Left ventricle myocardium superior (tissue), 1 donor: ENCODE measurements around the gene AOPEP. TPM values are rescaled to one million over a fixed set of nuclear protein-coding genes. Genes with fewer than 3 reads are reported as not detected.
A peak's percentile ranks its signal among the peaks of the same experiment; 100 is the strongest.
"Not testable (repeated sequence)": the region's sequence is repeated elsewhere in the genome, so short reads cannot be mapped to it uniquely, and the experiment has no call there.

Source experiments
- ATAC-seq: fragments of 200-7000 bp; cut with Tn5 transposase; one replicate; pipeline ENCODE4 v1.9.1; 2020; ENCODE audit warnings: mild to moderate bottlenecking, moderate library complexity
- DNase-seq: peaks from one replicate; pipeline ENCODE4 v3.0.0-alpha.2; 2020
- intact Hi-C: fragments of 100-400 bp; cut with micrococcal nuclease; formaldehyde crosslinking; loops from one replicate; pipeline ENCODE4 v1.11.0; 2022
- total RNA-seq: library from RNA; stranded (reverse); fragmentation: NEBNext Ultra II Directional; extraction: Animal tissue kit (Norgen Biotek cat#: 25700); gene quantifications from one replicate; pipeline ENCODE4 v1.2.1, GENCODE V29; 2021
- donor health status: DM: no; HTN: yes; CAD: no; lungs with severe emphysema.

Gene AOPEP
- total RNA-seq, 1 donor from 2014 or later = 161 TPM

DNA sequence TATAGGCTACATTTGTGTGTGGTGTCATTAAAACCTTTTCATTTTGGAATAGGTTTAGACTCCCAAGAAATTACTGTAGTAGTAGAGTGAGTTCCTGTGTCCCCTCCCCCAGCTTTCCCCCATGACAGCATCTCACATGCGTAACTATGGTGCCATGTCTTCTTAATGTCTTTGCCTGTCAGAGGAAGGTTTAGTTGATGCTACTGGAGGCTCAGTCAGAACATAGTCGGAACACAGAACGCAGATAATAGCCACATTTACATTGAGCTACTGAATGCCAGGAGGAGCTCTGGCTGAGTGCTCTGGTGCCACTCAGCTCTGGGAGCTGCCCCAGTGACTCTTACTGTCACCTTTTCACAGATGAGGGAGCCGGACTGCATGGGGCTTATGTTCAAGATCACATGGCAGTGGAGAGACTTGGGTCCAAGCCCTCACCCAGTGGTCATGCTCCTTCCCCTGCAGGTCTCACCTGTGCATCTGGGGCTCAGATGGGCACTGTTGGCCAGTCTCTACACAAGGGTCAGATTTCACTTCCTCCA is 223.6 kb downstream of the AOPEP start:
- peak; percentile 7 for ATAC-seq
- intact Hi-C loops = loop anchor here (5.0 kb wide), 1 partner anchor 47 kb away; no protein-coding TSS in a partner anchor
- DNase-seq = no peak

DNA sequence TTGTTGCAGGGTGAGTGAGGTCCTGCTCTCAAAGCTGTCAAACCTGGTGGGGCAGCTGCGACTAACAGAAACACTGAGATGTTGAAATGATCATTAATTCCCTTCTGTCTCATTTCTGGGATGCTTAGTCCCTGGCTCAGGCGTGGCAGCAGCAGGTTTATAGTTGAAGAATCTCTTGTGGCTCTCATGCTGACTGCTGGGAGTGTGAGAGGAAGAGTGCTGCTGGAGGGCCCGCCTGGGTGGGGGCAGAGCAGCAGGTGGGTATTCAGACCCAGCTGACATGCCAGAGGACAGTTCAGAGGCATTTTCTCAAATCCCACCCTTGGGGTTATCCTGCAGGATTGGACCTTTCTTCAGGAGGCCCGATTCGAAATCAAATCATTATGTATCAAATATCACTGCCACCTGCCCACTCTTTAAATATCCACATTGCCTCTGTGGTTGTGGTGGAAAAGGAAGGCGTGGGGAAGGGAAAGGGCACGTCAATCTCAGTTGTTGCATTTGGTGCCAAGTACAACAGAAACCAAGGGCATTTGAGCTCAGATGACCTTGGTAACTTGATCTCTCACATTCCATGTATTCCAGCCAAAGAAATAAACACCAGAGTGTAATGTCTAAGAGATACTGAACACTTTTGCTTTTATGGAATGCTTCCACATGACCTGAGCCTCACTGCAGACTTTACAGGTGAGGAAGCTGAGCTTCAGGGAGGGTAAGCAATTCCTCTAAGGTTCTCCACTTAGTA is 224.3 kb downstream of the AOPEP start:
- ATAC-seq (peak; percentile 72), DNase-seq (no peak)
- intact Hi-C loops = loop anchor here (5.0 kb wide), 1 partner anchor 47 kb away; no protein-coding TSS in a partner anchor

DNA sequence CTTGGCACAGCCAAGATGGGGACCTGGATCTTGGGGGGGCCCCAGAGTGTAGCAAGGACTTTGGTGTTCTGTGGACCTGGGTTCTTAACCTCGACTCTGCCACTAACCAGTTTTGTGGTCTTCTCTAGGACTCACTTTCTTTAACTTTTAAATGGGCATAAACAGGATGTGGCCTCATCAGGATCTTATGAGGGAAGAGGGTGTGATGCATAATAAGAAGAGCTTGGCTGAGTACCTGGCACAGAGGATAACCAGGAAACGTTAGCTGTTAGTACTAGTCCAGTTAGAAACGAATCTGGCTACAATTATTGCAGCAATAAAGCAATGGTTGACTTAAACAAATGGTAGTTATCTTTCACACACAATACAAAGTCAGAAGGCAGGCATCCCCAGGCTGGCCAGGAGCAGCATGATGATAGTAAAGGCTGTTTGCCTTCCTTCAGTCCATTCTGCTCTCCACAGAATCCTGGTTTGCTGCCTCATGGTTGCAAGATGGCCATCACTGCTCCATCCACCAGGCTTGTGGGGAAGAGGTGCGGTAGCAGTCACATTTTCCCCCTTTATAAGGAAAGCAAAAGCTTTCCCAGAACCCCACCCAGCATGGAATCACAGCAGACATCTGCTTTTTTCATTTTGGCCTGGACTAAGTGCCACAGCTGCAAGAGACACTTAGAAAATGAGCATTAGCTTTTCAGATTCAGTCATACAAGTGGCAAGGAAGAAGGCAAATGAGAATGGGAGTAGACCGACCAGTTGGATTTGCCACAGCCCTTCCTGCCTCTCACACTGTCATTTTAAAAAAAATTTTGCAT is 225.0 kb downstream of the AOPEP start:
- intact Hi-C loops = loop anchor here (5.0 kb wide), 1 partner anchor 46 kb away; no protein-coding TSS in a partner anchor
- DNase-seq (no peak), ATAC-seq (peak; percentile 15)

DNA sequence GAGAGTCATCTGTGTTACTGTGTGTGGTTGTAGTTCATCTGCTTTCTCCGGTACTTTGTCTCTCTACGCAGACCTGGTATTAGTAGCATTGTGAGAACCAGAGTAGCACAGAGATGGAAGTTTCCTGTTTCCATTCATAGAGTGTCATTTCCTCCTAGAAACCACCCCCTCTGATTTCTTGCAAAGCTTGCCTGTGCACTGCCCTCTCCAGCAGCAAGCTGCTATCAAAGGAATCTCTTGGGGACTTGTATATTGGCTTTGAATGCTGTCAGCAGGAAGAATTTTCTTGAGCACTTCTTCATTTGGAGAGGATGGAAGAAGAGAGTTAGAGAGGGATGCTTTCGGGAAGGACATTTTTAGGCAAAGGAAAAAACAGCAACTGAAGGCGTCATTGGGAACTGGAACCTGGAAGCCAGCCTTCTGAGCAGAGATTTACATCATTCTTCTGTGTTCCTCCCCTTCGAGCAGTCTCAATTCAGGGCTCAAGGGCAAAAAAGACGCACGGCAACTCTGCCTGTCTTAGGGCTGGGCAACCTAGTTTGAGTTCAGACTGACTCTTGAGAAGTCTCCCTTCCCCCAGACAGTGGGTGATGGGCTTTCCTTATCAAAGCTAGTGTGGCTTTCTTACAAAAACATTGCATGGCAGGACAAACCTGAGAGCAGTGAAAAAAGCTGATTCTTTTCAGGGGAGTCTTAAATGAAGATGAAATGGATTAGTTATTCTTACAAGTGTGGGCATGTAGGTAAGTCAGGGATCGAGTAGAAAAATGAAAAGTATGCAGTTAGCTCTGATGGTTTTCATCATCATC is 226.3 kb downstream of the AOPEP start:
- intact Hi-C loops = loop anchor here (5.0 kb wide), 1 partner anchor 45 kb away; no protein-coding TSS in a partner anchor
- ATAC-seq = peak; percentile 44
- no peak for DNase-seq

DNA sequence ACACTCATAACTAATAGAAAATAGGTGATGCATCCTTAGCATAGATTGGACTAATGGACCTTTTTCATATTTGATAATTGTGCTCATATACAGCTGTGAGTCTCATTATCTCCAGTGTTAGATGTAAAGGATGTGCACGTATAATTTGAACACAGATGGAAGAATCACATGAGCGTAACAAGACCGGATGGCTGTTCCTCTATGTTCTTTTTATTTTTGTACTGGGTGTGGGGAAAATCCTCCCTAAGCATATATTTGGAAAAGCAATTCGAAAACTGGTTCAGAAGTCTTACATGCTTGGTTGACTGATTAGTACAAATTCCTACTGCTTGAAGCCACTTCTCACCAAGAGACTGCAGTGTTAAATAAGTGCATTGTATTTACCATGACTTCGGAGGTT is 230.2 kb downstream of the AOPEP start:
- ATAC-seq (no peak), DNase-seq (no peak)
- intact Hi-C loops = no loop called here

DNA sequence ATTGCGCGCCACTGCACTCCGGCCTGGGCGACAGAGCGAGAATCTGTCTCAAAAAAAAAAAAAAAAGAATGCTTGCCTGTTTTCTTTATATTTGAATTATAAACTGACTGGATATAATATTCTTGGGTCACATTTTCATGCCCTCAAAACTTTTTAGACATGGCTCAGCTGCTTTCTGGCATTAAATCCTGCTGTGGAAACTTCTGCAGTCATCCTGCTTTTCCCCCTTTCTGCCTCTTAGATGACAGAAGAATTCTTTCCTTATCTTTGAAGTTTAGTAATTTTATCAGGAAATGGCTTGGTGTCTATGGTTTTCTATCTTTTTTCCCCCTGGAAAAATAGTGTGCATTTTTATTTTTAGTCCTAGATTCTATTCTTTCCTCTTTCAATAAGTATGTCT is 234.5 kb downstream of the AOPEP start:
- DNase-seq (no peak), ATAC-seq (no peak)
- intact Hi-C loops = no loop called here

DNA sequence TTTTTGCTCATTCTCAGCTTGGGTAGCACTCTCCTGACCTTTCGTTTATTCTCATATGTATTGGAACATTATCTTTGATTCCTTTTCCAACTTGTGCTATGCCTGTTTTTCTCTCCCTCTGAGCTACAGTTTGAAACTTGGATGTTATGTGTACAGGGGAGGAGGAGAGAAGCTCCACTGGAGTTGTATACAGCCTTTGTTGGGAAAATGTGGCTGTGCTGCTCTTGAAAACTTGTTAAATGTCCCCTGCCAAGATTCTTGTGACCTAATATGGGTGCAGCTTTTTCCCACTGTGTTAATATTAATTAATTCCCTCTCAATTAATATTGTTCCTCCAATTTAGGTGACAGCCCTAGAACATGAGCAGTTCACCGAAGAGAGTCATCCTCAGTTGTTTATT is 235.4 kb downstream of the AOPEP start:
- intact Hi-C loops = no loop called here

DNA sequence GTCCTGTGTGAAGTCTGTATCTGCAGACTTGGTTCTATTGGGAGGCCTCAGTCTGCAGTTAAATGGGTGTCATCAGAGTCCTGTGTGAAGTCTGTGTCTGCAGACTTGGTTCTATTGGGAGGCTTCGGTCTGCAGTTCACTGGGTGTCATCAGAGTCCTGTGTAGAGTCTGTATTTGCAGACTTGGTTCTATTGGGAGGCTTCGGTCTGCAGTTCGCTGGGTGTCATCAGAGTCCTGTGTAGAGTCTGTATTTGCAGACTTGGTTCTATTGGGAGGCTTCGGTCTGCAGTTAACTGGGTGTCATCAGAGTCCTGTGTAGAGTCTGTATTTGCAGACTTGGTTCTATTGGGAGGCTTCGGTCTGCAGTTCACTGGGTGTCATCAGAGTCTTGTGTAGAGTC is 239.1 kb downstream of the AOPEP start:
- intact Hi-C loops, DNase-seq, ATAC-seq: not testable (repeated sequence)

More for the DNA sequence above, 235.4 kb downstream of the AOPEP start:
- no peak for DNase-seq
- ATAC-seq = no peak

DNA sequence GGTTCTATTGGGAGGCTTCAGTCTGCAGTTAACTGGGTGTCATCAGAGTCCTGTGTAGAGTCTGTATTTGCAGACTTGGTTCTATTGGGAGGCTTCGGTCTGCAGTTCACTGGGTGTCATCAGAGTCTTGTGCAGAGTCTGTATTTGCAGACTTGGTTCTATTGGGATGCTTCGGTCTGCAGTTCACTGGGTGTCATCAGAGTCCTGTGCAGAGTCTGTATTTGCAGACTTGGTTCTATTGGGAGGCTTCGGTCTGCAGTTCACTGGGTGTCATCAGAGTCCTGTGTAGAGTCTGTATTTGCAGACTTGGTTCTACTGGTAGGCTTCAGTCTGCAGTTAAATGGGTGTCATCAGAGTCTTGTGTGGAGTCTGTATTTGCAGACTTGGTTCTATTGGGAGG is 239.5 kb downstream of the AOPEP start:
- ATAC-seq, DNase-seq, intact Hi-C loops: not testable (repeated sequence)

DNA sequence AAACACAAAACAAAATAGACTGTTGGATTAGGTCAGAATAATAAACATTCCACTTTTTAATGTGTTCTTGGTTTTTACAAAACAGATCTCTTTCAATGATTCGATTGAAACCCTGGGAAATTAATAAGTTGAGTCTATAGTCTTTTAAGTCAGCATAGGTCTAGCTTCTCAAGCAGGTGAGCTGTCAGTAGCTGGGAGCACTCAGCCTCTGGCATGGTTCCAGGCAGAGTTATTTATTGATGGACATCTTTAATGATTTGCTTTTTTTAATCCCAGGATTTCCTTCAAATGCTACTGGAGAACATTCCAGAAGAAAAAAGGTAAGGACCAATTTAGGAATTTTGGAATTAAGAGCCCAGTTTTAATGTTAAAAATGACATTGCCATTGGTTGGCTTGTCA is 241.0 kb downstream of the AOPEP start:
- DNase-seq (no peak), ATAC-seq (no peak)
- intact Hi-C loops = no loop called here

DNA sequence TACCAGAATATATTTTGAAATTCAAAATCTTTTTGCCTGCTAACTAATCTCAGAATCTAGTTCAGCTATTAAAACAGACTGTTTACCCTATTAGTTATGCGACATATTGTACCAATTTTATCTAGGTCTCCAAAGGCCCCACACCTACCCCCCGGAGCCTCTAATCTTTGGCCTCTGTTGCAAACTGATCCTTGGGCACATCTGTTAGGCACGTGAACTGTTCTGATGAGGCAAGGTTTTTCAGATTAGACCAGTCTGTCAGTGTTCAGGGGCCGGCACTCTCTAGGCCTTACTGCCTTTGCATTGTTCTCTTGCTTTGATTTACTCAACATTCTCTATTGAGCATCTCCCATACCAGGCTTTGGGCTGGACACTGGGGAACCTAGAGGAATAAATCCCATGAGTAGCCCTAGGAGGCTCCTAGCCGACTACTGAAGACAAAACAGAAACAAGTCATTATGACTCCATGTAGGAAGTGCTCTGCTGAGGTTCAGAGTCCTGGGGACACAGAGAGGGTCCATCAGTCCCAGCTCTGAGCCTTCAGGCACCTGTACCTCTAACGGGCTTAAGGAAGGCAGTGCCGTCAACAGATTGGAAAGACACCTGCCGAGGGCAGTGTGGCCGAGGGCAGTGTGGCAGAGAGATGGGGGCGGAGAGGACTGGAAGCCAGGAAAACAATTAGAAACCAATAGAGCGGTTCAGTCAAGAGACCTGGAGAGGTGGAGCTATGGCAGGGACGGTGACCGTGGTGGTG is 245.1 kb downstream of the AOPEP start:
- intact Hi-C loops = no loop called here
- DNase-seq (no peak), ATAC-seq (peak; percentile 40)

DNA sequence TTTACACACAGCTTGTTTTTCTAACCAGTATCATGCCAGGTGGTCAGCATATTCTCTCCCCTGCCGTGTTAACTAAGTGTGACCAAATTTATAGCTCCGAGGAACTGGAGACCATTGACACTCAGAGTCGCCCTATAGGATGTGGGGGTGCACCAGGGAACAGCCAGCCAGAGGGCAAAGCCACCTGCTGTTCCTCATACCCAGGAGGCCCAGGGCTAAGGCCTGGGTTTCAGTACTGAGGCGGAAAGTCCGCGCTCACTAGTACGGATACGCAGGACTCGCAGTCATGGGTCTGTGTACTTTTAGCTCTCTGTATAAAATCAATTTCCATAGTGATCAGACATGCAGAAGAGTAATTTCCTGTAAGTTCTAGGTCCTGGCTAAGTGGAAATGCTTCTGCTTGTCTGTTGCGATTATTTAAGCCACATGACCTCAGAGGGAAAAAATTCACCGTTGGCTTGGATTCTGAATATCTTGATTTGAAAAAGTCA is 247.0 kb downstream of the AOPEP start:
- peak; percentile 8 for ATAC-seq
- intact Hi-C loops = no loop called here
- no peak for DNase-seq

DNA sequence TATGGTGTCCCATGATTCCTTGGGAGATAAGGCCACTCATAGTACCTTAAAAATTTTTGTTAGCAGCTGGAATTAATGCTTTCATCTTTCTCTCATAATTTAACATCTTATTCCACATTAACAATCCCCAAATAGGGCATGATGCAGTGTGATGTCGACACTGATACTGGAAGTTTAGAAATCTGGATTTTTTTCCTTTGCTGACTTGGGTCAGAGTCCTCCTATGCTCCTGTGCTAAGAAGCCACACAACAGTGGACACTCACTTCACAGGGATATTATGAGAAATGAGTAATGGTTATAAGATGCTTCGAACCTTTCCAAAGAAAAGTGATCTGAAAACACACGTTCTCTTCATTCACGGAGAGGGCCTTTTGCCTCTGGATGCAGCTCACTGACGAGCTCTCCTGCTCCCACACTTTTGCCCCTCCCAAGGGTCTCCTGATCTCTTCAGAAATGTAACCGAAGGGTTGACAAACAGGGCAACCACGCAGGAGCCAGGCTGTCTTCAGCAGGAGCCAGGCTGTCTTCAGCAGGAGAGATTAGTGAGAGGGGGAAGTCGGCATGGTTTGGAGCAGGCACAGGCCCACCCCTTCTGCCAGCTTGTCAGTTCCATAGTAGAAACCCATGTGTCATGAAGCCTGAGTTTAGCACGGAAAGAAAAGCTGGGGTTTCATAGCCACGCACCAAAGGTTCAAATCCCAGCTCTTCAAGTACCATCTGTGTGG is 247.8 kb downstream of the AOPEP start:
- ATAC-seq (peak; percentile 15), DNase-seq (no peak)
- intact Hi-C loops = no loop called here

DNA sequence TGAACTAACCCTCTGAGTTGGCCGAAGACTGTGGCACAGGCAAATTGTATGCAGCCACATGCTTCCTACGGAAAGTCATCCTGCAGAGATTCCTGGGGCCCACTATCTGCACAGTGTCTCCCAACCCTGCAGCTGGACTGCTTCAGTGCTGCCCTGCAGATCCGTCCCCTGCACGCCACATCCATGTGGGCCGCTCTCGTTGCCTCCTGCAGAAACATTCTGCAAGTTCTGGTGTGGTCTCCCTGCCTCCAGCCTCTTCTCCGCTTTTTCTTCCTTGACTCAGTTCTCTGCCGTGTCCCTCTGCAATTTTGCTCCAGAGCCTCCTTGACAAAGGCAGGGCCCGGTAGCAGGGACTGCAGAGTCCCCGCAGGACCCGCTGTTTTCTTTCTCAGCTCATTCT is 249.0 kb downstream of the AOPEP start:
- ATAC-seq = no peak
- no peak for DNase-seq
- intact Hi-C loops = no loop called here

DNA sequence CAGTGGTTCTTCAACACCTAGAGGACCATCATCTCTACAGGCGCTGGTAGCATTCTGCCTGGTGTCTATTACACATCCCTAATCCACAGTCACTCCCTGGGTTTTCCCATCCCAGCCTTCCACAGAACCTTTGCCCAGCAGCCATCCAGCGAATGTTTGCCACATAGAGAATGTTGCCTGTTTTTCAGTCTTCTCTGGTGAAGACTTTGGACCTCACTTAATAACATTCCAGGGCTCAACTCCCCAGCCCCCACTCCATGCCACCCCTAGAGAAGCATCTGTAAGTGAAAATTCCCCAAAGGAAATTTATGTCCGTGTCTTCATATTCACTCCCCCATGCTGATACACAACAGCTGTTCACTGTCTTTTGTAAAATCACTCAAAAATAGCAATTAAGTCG is 249.6 kb downstream of the AOPEP start:
- DNase-seq = no peak
- intact Hi-C loops = no loop called here
- ATAC-seq = no peak

DNA sequence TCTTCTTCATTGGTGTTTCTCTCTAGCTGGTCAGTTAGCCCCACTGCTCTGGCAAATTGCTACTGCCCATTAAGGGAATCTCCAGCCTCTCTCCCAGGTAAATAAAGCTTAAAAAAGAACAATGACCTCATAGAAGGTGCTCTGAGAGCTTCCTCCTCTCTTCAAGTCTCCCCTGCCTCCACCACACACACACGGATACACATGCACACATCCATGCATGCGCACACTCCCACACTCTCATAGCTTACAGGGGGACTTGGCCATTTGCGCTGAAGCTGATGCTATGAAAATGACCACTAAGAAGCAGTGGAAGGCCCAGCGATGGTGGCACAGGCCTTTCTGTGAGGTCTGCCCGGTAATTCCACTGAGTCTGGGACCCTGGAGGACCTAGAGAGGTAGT is 250.9 kb downstream of the AOPEP start:
- DNase-seq = no peak
- no peak for ATAC-seq
- intact Hi-C loops = no loop called here

DNA sequence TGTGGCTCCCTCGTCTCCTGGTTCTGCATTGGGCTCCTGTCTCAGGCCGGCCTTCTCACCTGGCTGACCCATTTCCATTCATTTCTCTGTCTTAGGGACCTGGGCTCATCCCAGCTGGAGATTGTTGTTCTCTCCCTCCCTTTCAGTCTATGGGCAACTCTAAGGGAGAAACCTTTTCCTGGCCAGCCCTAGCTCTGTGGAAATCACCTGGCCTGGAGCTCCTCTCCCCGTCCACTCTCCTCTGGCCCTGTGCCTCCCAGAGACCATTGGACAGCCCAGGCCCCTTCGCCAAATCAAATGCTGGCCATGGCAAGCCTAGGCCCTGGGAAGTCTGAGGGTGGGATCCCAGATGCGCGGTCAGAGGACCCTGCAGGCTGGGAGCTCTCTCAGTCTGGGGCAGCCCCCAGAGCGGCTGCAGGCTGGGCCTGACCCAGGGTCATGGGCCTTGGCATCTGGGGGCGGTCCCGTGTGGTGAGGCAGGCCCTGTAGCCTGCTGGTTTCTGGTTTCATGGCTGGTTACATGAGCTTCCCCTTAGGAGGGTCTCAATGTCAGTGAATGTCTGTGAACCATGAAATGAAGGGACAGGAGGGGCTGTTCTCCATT is 253.5 kb downstream of the AOPEP start:
- no peak for ATAC-seq
- intact Hi-C loops = no loop called here
- DNase-seq = no peak
